LHCN-M2 (cell line): ENCODE results near the gene AGRN. TPM values are rescaled to one million over a fixed set of nuclear protein-coding genes. Genes with fewer than 3 reads are reported as not detected.
"Not testable (repeated sequence)": the region's sequence is repeated elsewhere in the genome, so short reads cannot be mapped to it uniquely, and the experiment has no call there.

ENCODE experiments used
- DNase-seq: peaks from one replicate; pipeline ENCODE4 v3.0.0-alpha.2; 2012; ENCODE audit warnings: low read depth
- total RNA-seq: library from RNA; depleted of rRNA; stranded (reverse); fragments of >200 nt; gene quantifications from 2 replicates; pipeline ENCODE4 v1.2.3, GENCODE V29; 2014; rRNA removed

The AGRN gene
- total RNA-seq, 1 experiment from 2014 or later, result 13.3 TPM

DNA sequence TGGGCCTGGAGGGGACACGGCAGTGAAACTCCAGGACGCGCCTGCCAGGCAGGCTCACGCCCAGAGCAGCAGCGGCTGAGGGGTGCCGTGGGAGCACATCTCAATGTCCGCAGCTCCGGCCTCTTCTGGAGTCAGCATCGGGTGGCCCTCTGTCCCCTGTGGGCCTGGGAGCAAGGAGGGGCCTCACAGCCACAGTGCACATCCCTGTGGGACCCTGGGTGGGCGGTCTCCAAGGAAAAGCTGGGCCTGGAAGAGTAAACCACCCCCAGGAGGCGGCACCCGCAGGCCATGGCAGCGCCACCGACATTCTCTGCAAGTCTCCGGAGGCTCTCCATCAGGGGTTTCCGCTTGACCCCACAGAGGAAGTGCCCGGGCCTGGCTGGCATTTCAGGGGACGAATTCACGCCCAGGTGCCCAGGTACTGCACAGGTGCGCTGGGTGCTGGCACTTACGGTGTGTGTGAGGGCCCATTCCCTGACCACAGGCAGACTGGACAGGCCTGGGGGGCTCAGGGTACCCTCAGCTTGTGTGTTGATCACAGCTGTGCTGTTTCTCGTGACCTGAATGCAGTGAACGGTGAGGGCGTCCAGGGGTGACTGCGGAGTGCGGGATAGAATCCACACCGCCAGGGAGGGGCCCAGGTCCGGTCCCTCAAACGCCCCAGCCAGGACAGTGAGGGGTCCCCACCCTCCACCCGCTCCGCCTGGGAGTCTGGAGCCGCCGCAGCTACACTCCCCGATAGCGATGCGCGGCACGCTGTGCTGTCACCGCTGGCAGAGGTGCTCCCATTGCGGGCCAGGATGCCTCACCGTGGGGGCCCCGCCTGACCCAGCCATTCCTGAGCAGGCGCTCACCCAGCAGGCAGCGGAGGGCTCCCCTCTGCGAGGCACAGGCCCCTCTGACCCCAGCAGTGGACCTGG lies 70.8 kb downstream of the AGRN start:
- no peak for DNase-seq

DNA sequence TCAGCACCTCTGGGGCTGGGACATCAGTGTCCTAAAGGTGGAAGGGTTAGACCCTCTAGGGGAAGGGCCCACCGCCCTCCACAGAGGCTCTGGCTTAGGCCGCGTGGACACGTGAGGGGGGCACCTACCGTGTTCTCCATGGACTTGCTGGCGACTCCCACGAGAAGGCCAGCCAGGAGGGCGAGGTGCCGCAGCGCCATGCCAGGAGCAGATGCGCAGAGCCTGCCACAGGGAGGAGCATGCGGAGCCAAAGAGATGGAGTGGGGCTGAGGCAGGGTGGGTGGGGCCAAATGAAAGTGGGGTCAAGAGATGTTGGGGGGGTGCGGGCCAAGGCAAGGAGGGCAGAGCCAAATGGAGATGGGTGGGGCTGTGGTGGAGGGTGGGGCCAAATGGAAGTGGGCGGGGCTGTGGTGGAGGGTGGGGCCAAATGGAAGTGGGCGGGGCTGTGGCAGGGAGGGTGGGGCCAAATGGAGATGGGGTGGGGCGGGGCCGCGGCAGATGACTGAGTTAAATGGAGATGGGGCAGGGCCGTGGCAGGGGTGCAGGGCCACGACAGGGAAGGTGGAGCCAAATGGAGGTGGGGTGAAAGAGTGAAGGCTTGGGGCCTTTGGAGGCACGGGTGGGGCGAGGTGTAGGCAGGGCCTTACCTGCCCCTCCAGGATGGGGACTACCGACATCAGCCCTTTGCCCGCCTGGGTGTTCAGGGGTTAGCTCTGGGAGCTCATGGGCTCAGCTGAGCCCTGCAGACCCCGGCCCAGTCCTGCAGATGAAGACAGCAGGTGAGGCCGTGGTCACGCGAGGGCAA lies 71.6 kb downstream of the AGRN start:
- no peak for DNase-seq

DNA sequence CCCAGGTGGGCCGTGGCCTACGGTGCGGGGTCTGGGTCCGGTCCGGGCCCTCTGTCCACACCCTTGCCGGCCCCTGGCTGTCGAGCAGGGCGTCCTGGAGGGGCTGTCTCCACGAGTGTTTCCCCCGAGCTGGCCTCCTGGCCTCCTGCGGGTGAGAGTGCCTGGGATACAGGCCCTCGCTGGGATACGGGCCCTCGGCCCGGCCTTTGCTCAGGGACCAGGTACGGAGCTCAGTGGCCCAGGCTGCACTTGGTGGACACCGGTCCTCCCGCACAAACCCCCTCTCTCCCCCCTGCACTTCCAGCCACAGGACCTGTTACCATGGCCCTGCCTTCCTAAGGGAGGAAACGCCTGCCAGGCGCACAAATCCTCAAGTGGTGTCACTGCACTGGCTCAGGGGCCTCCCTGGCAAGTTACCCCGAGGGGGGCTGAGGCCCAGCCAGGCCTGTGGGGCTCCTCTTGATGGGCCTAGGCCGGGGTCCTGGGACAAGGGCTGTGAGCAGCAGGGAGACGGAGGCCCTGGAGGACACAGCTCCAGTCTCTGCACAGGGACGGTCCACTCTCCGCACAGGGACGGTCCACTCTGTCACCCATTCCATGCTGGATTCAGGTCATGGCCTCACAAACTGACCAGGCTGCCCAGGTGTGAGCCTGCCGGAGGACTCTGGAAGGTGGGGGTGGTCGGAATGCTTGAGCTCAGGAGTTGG lies 72.4 kb downstream of the AGRN start:
- DNase-seq, result no peak

DNA sequence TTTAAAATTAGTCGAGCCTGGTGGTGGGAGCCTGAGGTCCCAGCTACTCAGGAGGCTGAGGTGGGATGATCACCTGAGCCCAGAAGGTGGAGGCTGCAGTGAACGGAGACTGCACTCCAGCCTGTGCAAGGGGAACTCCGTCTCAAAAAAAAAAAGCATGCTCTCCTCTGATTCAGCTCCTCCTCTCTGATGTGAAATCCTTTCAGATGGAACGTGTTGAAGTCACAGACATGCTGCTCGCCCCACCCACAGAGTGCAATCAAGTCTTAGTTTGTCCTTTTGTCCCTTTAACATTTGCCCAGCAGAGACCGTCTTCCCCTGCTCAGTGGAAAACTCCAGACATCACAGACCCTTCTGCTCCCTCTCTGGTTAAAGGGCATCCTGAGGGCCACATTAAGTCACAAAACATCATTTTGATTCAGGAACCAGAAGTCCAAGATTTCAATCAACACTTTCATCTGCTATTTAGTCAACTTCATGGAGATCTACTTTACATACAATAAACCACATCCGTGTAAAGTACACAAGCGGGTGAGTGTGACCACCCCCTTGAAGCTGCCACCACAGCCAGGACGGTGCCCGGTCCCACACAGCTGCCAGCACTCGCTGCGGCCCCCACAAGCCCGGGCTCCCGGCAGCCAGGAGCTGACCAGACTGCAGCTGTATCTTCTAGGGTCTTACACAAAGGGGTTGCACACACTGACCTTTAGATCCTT lies 73.1 kb downstream of the AGRN start:
- no peak for DNase-seq

GRCh38 chr1:1093610-1093943 lies 73.7 kb downstream of the AGRN start:
- no peak for DNase-seq

DNA sequence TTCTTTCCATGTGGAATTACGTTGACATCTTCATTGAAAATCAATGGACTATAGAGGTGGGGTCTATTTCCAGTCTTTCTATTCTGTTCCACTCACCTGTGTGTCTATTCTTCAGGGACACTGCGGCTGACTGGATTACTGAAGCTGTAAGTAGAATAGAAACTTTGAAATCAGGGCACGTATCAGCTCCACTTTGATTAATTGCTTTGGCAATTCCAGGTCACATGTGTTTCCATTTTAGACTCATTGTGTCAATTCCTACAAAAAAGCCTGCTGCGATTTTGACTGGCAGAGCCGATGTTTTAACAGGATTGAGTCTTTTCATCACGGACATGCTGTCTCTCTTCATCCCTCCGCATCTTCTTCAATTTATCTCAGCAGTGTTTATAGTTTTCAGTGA lies 75.1 kb downstream of the AGRN start:
- DNase-seq, result no peak

GRCh38 chr1:1096136-1096535 lies 76.2 kb downstream of the AGRN start:
- not testable (repeated sequence) for DNase-seq

- DNase-seq, result no peak
Measured at GRCh38 chr1:1098681-1099421, 78.9 kb downstream of the AGRN start.

DNA sequence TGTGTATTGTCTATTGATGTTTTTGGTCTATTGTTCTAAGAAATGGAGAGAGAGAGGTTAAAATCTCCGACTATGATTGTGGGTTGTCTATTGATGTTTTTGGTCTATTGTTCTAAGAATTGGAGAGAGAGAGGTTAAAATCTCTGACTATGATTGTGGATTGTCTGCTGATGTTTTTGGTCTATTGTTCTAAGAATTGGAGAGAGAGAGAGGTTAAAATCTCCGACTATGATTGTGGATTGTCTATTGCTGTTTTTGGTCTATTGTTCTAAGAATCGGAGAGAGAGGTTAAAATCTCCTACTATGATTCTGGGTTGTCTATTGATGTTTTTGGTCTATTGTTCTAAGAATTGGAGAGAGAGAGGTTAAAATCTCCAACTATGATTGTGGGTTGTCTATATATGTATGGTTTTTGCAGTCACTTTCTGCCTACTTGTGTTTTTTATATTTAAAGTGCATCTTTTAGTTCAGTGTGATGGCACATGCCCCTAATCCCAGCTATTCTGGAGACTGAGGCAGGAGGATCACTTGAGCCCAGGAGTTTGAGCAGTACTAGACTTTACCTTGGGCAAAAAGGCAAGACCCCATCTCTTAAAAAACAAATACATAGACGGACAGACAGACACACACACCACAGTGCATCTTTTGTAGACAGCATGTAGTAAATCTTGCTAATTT lies 79.7 kb downstream of the AGRN start:
- no peak for DNase-seq

DNA sequence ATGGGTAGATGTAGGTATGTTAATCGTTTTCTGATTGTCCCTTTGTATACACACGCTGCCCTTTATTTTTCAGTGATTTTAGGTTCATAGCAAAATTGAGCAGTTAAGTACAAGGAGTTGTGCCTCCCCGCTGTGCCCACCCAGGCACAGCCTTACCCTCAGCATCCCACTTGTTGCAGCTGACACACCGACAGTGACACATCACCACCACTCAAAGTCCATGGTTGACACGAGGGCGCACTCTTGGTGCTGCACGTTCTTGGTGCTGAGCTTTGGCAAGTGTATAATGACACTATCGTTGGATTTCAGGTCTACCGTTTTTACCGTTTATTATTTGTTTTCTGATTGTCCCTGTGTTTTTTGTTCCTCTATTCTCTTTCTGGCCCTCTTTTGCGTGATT lies 80.4 kb downstream of the AGRN start:
- no peak for DNase-seq

DNA sequence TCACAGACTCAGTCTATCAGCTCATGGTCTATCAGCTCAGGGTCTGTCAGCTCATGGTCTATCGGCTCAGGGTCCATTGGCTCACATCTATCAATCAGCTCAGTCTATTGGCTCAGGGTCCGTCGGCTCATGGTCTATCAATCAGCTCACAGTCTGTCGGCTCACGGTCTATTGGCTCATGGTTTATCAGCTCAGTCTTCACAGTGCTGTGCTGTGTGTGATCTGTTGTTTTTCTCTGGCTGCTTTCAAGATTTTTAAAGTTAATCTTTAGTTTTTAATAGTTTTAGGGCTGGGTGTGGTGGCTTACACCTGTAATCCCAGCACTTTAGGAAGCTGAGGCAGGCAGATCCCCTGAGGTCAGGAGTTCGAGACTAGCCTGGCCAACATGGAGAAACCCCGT lies 81.6 kb downstream of the AGRN start:
- no peak for DNase-seq

GRCh38 chr1:1104152-1104551 lies 84.2 kb downstream of the AGRN start:
- not testable (repeated sequence) for DNase-seq

Other genes starting within 250 kb of the AGRN start
- 1.1 and 3.4 TPM in 2 replicates for gene SAMD11, start 96.2 kb upstream of the AGRN start, total RNA-seq
- gene NOC2L, start 60.9 kb upstream of the AGRN start, total RNA-seq, result 100 and 118 TPM in 2 replicates
- 13.7 and 22.8 TPM in 2 replicates for gene KLHL17, start 59.5 kb upstream of the AGRN start, total RNA-seq
- 0.19 and 0.40 TPM in 2 replicates for gene PLEKHN1, start 53.6 kb upstream of the AGRN start, total RNA-seq
- gene PERM1, start 38.0 kb upstream of the AGRN start, total RNA-seq, result not detected in 2 replicates
- 2.4 and 2.9 TPM in 2 replicates for gene HES4, start 20.0 kb upstream of the AGRN start, total RNA-seq
- gene ISG15, start 6.6 kb upstream of the AGRN start, total RNA-seq, result 77.6 and 161 TPM in 2 replicates
- not detected in 2 replicates for gene RNF223, start 54.2 kb downstream of the AGRN start, total RNA-seq
- 18.8 and 26.5 TPM in 2 replicates for gene C1orf159, start 96.0 kb downstream of the AGRN start, total RNA-seq
- not detected in 2 replicates for gene TTLL10, start 153.8 kb downstream of the AGRN start, total RNA-seq
- gene TNFRSF18, start 186.5 kb downstream of the AGRN start, total RNA-seq, result not detected in 2 replicates
- 0.17 and 0.32 TPM in 2 replicates for gene TNFRSF4, start 194.0 kb downstream of the AGRN start, total RNA-seq
- gene SDF4, start 211.9 kb downstream of the AGRN start, total RNA-seq, result 142 and 150 TPM in 2 replicates
- gene B3GALT6, start 212.1 kb downstream of the AGRN start, total RNA-seq, result 58.0 and 58.3 TPM in 2 replicates
- gene C1QTNF12, start 226.6 kb downstream of the AGRN start, total RNA-seq, result 0.57 TPM in 1 of 2 replicates, not detected in the other